ENCODE results near the gene ZIC4.

Gene ZIC4

DNA sequence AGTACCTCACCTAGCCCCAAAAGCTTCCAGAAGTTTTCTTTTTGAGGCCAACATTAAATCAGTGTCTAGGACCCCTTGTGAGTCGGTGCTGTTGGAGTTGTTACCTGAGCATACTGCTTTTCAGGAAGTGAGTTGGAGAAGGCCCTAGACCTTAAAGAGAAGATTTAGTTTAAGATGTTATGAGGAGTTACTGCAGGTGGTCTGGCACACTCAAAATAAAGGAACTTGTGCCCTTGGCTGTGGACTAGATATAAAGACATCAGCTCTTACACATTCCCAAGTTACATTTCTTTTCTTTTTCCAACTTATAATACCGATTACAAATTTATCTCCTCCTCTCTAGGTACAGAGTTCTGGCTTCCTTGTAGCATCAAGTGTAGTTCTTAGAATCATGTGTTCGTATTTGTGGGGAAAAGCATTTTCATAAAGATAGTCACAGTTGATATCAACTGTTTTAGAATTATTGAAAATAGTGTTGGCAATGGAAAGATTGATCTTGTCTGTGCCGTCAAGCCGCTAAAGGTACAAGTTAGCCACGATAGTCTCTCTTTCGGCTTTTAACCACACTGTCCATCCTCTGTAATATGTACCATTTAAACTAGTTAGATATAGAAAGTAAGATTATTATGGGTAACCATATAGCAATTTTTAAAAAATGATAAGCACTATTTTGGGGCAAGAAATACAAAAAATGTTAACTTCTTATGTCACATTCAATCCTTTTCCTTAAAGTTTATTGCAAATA, 11.4 kb upstream of the ZIC4 start:
- DNase-seq: no peak

DNA sequence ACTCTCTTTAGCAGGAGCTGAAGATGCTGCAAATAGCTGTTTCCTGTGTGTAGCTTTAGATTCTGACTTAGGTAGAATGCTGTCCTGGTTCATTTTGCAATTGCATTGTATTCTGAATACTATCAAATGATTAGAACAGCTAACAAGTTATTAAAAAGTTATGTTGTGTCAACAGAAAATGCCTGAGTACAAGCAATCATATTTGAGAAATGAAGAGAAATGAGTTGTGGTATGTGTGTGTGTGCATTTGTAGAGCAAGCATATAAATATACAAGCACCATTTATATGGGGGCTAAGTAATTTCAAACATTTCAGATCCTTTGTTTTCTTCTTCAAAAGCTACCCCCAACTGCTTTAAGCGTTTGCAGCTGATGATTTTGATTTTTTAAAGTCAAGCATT, 10.6 kb upstream of the ZIC4 start:
- DNase-seq: no peak

DNA sequence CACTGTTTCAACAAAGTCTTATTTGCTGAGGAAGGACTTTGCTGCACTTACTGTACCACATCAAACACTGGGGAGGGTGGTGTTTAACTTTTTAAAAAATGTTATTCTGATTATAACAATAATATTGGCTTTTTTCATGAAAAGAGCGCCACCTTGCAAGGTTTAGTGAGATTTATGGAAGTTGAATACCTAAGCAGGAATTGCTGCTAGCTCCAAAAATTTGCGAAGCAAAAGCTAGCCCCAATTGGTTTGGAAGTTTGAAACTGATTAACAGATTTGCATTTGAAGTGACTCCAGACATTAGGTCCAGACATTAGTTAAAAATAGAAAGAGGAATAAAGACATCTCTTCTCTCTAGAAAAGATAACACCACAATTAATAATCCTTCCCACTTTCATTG, 9.5 kb upstream of the ZIC4 start:
- no peak for DNase-seq

DNA sequence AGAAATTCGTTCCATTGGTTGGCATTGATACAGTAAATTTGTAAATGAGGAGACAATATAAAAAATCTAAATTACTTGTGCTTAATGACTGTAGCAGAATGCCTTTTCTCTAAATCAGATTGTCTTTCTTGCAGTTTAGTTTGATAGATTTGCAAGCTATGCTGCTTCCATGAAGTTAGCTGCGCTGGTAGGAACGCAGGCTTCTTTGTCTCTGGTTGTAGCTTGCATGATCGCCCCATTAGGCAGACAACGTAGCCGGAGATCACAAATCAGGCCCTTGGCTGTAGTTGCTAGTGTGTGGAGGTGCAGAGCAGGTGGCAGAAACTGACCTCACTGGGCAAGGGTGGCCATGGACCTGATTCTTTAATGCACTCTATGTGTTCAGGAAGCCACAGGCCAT, 8.9 kb upstream of the ZIC4 start:
- no peak for DNase-seq

DNA sequence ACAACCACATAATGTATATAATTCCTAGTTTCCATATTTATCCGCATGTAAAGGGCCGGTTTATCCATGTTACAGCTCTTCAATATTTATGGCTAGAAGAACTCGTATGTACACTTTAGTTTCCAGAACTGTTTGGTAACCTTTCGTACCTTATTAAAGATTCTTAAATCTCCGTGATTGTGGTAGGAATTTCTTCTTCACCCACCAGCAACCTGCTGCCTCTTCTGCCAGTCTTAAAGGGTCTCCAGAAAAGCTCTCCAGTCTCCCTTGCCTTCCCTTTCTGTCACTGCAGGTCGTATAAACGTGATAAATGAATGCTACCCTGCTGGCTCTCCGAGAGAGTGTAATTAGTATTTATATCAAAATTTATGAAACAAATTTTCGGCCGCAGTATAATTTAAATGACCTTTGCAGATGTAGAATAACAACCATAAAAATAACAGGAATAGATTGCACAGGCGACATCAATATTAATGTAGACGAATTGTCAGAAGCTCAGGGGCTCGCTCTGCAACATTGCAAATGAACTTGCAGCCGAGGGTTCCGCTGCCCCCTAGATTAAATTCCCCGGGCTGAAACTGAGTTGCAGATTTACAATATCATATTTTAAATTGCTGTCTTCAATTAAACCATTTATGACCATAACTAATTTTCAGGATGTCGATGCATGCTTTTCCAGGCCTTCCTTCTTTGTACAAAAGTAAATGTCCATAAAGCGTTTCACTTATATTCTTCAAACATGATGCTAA, 8.2 kb upstream of the ZIC4 start:
- DNase-seq: no peak

DNA sequence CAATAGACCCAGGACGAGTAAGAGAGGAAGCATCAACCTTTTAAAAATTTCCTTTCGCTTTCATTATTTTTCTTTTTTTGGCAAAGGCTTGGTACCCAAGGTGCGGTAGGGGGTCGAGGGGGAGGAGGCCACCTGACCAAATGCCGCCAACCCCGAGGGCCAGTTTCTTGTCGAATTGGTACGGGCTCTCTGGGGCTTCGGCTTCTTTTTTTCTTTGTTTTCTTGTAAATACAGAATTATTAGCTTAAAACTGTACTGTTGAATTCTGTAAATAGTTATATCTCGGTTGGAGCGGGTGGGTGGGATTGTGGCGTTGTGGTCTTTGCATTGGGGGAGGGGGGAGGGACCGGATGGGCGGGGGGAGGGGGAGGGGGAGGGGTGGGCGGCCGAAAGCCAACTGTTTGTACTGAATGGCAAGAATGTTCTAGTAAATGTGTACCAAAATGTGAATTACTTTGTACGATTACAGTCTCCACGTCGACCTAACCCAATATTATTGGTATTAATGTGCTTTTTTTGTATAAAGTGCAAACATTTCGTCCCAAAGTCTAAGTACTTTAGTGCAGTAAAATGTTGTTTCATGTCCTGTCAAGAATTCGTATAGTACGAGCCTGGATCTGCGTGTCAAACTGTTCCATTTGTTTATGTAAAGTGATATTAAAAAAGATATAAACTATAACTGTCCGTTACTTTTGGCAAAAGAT, 7.5 kb upstream of the ZIC4 start:
- no peak for DNase-seq

DNA sequence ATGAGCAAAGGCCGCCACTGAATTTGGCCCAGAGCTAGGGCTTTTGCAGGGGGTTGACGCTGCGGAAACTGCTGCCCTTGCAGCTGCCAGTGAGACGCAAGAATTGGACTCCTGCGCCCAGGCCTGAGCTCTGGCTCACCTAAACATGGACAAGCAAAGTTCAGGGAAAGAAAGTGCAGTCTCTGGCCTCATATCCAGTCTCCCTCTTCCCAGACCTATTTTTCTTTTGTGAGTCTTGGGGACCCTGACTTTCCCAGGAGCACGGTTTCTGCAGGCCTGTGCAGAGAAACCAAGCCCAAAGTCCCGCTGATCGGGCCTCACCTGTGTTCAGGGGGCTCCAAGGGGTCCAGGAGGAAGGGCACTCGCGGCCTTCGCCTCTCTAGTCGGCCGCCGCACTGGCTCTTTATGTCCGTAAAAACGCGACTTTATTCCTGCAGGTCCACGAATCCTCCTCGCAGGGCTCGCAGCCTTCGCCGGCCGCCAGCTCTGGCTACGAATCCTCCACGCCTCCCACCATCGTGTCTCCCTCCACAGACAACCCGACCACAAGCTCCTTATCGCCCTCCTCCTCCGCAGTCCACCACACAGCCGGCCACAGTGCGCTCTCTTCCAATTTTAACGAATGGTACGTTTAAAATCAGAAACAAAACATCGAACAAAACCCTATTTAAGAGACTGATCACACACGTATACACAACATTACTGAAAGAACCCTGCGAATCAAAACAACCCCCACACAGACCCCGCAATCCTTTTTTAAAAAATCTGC, 6.8 kb upstream of the ZIC4 start:
- no peak for DNase-seq

DNA sequence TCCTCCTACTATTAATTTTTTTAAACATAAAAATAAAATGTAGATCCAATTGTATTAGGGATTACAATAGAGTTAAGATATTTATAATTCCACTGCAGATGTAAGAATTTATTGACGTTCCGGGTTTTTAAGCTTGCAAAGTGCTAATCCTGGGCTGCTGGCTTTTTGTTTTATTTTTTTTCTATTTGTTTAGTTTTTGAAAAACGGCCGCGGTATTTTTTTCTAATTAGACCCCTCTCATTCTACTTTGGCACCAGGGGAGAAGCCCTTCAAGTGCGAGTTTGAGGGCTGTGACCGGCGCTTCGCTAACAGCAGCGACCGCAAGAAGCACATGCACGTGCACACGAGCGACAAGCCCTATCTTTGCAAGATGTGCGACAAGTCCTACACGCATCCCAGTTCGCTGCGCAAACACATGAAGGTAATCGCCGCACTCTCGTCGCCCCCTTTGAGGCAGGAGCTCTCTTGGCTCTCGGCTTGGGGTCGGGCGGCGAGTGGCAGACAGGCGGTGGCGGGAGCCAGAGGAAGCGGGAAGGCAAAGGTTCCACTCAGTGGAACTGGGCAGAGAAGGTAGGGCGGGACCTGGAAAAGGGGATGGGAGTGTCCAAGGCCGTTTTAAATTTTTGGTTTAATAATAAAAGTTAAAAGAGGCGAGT, 6.0 kb upstream of the ZIC4 start:
- DNase-seq: no peak

DNA sequence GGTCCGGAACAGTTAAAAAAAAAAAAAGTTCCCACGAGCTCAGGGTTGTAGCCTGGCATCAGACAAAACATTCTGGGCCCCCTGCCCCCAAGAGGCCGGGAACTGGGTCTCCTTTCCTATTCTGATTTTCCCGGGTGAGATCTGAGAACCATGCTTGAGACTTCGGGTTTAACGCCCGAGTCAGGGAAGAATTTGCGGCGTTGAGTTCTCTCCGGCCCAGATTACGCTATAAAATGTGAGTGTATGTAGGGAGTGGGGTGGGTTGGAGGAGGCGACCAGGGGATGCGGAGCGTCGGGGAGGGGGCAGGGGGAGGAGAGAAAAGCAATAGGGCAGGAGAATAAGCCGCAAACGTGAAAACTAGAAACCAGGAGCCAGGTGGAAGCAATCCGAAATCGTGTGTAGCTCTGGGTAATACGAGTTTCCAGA, 5.5 kb upstream of the ZIC4 start:
- no peak for DNase-seq

DNA sequence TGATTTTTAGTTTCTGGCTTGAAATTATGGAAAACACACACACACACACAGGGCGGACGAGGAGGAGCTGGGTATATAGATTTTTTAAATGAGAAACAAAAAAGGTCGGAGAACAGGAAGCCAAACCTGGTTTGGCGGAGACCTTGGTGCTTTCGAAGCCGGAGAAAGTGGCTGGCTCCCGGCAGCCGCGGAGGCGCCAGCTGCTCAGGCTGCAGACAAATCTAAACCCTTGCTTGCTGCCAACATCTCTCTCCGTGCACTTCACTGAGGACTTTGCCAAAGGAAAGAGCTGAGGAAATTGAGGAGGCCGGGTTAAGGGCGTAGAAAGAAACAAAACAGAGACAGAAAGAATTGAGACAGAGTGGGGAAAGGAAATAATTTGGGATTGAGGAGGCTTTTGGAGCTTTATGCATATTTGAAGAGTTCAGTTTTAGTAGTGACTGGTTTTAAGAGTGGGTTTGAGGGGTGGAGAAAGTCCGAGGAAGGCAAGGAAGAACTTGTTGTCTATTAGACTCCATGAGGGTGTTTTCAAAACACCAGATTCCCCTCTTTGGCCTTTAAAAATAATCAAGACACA, 5.0 kb upstream of the ZIC4 start:
- DNase-seq: no peak

DNA sequence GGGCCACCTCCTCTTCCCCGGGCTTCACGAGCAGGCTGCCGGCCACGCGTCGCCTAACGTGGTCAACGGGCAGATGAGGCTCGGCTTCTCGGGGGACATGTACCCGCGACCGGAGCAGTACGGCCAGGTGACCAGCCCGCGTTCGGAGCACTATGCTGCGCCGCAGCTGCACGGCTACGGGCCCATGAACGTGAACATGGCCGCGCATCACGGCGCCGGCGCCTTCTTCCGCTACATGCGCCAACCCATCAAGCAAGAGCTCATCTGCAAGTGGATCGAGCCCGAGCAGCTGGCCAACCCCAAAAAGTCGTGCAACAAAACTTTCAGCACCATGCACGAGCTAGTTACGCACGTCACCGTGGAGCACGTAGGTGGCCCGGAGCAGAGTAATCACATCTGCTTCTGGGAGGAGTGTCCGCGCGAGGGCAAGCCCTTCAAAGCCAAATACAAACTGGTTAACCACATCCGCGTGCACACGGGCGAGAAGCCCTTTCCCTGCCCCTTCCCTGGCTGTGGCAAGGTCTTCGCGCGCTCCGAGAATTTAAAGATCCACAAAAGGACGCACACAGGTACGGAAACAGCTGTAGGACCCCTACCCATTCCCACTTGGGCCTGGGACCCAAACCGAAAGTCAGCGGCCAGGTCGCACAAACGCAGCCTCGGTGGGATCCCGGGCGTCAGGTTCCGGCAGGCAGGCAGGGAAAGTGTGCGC, 4.3 kb upstream of the ZIC4 start:
- no peak for DNase-seq

DNA sequence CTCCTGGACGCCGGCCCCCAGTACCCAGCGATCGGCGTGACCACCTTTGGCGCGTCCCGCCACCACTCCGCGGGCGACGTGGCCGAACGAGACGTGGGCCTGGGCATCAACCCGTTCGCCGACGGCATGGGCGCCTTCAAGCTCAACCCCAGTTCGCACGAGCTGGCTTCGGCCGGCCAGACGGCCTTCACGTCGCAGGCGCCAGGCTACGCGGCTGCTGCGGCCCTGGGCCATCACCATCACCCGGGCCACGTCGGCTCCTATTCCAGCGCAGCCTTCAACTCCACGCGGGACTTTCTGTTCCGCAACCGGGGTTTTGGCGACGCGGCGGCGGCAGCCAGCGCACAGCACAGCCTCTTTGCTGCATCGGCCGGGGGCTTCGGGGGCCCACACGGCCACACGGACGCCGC, 3.8 kb upstream of the ZIC4 start:
- no peak for DNase-seq

DNA sequence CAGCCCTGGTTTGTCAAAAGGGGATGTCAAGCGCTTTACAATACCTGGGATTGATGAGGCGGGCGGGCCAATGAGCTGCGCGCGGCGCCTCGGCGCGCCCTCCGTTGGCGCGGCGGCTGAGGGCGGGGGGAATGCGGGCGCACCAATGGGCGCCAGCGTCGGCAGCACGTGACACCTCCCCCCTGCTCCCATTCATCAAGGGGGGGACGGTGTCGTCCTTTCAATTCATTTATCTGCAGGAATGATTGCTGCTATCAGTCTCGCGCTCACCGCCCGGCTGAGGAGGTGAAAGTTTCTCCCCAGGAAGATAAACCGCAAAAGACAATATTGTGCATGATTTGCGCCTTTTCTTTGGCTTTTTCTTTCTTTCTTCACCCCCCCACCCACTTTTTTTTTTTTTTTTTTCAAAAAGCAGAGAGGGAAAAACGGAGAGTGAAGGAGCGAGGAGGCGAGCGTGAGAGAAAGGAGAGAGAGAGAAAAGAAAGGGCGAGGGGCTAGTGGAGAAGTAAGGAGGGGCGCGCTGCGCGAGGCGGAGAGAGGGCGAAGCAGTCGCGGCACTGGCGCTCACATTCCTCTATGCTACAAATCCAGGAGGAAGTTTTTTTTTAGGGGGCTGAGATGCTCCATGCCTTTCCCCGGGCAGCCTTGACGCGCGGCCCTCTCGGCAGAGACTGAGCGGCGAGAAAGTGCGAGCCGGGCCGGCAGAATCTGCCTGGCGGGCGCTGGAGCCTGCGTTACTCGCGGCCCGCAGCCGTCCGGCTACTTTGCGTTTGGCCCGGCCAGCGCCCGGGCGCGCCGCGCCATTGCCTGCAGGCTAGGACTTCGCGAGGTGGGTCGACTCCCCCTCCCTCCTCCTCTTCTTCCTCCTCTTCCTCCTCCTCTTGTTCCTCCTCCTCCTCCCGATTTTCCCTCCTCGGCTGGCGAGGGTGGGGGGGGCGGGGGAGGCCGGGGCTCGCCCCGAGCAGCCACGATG, 3.1 kb upstream of the ZIC4 start, which contains the start of gene ZIC1:
ZIC1 (plus strand) TSS at position 223 of the 973 bp plus-strand sequence; CDS start at position 971, 748 bp downstream.
- DNase-seq: no peak

DNA sequence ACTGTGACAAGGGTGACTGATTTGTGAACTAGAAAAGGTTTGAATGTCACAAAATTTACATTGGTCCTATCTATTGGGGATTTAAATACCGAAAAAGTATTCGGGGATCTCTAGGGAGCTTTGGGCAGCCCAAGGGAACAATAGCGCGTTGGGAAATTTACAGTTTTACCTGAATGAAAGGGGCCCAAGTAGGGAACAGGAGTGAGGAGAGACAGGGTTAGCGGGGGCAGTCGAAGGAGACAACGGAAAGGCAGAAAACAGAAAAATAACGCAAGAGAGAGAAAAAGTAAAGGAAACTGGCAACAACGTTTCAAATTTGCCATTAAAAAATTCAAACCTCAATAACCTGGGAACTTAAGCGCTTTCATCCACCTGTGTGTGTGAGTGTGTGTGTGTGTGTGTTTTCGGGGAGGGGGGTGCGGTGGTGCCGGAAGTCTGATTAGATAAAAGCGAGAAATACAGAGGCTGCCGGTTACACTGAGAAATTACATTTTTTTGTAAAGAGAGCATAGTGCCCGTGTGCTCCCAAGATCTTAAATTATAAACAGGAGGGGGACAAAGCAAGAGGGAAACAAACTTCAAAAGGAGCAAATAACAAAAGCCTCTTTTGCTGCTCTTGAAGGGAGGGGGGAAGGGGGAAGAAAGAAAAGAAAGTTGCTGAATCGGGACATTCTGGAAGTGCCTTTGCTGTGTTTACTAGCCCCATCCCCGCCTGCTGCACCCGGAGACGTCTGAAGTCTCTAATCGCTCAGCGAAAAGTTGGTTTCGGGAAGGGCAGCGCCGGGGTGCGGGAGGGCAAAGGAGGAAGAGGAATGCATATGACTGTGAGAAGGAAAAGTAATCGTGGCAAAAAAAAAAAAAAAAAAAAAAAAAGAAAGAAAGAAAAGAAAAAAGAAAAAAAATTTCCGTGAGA, 2.1 kb upstream of the ZIC4 start:
- no peak for DNase-seq

DNA sequence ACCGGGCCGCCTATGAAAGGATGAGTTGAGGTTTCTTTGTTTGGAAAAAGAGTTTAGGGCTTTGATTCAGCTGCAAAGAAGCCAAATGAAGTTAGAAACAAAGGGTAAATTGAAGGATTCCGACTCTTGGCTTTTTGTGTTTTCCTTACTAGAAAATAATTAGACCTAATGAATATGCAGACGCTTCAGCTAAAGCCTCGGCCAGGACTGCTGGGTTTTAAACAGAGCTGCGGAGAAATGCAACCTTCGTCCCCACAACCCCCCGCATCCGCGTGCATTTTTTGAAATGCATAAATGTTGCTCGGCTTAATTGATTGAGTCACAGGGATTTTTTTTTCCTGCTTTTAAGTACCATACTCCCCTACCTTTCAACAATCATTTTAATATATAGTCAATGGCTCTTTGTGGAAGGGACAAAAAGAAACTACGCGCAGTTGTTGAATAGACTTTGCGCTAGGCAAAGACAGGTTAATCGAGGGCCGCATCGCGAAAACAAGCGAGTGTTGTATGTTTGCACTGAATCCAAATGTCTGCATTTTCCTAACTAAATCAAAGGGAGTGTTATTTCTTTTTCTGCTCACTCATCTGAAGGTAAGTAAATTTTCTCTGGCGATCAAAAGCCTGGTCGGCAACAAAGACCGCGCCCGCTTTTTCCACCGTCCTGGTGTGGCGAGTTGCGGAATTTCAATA, 1.3 kb upstream of the ZIC4 start:
- DNase-seq: no peak

DNA sequence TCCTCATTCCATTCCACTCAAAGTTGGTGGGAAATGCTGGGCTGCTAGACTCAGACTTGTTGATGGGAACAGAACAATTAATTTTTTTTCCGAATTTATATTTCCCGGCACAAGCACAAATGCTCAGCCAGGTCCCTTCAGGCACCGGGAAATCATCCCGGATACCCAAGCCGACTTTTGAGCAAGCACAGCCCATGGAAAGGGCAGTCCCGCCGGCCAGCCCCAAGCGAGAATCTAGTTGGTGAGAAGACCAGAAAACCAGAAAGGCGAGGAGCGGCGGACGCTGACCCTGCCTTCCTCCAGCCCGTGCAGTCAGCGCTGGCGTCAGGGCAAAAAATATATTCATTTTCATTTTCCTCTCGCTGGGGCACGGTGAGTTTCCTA, 763 bp upstream of the ZIC4 start:
- no peak for DNase-seq

DNA sequence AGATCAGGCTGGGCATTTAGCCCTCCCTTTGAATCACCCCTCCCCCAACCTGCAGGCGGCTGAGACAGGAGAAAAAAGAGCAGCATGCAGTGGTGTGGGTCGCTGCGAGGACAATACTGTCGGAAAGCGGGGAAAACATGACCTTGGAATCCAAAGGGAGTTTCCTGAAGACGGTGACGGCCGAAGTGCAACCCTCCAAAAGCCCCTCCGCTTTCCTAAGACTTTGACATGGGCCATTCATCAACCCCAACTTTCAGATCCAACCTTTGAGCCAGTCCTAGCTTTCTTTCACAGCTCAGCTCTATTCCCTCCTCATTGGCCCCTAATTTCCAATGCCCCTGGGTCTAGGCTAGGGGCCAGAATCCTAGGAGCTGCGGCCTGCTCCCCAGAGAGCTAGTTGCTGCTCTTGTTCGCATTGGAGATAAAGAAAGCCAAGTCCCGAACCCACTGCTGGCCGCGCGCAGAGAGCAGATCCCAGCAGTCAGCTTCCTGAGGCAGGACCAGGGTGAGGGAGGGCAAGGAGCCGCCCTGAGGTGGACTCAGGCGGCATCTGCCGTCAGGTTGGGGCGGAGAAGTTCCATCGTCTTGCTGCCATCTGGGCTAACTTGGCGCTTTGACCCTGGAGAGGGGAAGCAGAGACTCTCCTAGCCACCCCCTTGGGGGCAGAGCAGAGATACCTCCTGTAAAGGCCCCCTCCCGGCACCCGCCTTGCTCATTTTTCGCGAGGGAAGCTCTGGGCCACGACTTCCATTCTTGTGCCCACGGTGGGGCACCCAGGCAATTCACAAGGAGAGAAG, 914 bp downstream of the ZIC4 start:
- no peak for DNase-seq

DNA sequence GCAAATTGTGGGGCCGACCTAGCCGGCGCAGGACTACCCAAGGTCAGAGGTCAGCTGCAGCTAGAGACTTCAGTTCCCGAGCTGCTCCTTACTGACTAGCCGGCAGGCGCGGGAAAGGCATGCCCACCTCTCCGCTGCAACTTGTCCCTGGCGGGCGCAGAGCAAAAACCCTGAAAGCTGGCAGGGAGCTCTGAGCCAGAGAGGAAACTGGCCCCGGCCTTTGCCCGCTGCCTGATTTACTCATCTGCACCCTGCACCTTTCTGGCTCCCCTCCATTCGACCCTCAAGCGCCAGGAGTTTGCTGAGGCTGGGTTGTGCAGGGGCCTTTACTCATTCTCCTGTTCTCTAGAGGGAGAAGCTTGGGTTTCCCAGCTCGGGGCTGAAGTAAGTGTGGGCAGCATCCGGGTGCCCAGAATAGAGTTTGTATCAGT, 1.5 kb downstream of the ZIC4 start:
- no peak for DNase-seq
